ENCODE measurements around the gene MAN1A1. TPM values are rescaled to one million over a fixed set of nuclear protein-coding genes. Genes with fewer than 3 reads are reported as not detected.
A peak's percentile ranks its signal among the peaks of the same experiment; 100 is the strongest.
"Not testable (repeated sequence)": the region's sequence is repeated elsewhere in the genome, so short reads cannot be mapped to it uniquely, and the experiment has no call there.

The MAN1A1 gene
- polyA plus RNA-seq, 10 donors, result 27.9 to 44.8 (median 37.2) TPM

GRCh38 chr6:119173249-119174084 is 176.1 kb downstream of the MAN1A1 start:
- DNase-seq, result peak; percentile 68 to 91 (median 80)

DNA sequence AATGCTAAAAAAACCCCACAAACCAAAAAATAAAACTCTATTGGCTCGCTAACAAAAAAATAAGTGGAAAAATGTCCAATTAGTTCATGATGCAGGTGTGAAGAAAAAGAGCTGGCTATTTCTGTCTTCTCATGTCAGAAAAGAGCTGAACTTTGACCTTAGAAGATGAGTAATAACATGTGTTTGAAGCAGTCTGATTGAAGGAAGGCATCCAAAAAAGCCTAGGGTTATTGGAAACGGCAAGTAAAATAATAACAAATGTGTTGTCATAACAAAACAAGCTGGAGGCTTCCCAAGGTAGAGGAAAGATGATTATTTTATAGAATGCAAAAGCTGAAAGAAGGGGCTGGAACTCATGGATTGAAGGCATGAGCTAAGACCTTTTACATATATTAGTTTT is 176.7 kb downstream of the MAN1A1 start:
- peak; percentile 64 to 92 (median 84) for DNase-seq

DNA sequence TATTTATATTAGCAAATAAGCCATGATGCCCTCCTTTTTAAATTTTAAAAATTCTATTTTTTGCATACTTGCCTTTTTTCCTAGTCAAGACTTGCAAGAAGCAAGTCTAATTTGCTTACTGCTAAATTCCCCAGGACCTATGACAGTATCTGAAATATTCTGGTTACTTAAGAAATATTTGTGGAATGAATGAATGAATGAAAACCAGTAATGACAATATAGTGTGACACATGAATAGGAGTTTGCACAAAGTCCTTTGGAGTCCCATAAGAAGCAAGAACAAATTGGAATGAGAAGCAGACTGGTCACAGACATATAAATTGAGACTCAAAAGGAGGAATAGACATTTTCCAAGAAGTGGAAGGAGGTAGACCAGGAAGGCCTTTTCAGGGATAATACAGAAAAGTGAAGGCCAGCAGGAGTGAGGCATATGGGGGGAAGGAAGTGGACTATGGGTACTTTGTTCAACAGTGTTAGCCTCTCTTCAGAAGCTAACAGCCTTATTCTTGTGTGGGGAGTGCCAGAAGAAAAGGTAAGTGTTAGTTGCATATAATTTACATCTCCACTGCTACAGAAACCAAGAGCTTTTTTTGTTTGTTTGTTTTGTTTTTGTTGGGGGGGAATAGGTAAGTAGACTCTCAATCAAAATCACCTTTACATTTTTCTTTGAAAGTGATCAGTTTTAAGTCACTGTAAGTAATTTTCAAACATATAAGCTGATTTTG is 177.5 kb downstream of the MAN1A1 start:
- DNase-seq, result peak in 1 of 3 donors; percentile 26

DNA sequence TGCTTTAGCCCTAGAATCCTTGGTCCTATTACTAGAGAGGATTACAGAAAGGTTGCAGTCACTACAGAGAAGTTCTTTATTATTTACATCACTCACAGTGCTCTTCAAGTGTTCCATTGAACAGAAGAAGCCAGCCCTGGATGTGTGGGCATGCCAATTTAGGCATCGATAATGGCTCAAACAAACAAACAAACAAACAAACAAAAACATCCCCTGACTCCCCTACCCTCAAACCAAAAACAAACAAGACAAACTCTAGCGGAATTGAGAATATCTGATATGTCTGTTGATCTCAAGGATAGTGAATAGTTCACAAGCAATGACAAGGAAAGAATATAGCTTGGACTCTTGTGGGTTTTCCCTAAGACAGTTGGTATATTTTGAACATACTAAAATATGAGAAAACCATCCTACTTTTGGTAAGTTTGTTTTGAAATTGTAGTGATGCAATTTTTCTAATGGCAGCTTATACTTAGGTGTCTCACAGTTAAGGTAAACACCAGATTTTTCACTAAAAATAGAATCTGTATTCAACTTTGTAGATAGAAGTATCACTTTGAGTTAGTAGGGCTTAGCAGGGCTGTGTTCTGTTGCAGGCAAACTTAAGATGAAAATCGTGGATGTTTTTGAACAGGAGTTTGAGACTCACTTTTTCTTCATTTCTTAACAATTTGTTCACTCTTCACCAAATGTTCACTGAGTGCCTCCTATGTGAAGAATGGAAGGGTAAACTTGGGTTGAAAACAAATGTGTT is 178.3 kb downstream of the MAN1A1 start:
- DNase-seq, result no peak

GRCh38 chr6:119170447-119171087 is 179.0 kb downstream of the MAN1A1 start:
- DNase-seq, result peak in 1 of 3 donors; percentile 55

DNA sequence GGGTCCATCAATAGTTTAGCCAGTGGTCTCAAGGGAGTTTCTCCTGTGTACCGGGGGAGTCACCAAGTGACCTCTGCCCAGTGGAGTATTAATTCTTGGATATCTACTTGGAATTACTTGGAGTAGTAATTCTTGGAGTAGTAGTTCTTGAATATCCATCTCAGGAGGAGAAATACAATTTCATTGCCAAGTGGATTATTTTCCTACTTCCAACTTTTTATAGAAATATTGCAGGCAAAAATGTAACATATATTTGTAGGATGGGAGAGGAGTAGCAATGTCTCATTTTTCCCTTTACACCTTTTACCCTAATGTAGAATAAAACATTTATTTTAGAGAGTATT is 179.5 kb downstream of the MAN1A1 start:
- peak in 1 of 3 donors; percentile 72 for DNase-seq

GRCh38 chr6:119169355-119169754 is 180.2 kb downstream of the MAN1A1 start:
- DNase-seq, result not testable (repeated sequence)

DNA sequence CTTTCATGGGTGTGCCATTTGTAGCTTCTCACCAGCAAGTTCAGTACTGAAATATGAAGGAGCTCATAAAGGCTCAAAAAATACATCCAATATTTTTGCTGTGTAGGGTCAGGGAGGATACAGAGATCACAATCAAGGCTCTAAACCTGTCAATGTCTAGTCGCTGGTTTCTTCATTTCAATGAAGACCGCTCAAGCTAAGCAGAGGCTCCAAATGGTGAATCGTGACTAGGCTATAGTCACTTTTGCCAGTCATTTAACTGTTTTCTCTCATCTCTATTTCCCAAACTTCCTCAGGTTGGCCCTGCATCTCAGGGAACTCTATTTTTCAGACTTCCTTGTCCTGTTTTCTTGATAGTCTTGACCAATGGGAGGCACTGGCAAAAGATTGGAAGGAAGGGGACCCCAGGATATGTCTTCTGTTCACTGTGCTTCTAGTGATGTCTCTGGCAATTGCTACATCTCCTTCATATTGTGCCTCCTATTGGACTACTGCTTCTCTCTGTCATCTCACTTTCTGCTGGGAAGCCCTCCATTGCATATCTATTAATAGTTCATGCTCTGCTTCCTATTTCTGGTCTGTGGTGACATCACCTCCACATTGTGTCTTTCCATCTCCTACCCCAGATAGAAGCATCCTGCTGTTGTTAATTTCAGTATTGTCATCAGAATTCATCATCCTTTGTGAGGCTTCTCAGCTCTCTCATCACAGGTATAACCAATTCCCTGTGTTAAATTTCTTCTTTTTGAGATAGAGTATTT is 183.4 kb downstream of the MAN1A1 start:
- no peak for DNase-seq

DNA sequence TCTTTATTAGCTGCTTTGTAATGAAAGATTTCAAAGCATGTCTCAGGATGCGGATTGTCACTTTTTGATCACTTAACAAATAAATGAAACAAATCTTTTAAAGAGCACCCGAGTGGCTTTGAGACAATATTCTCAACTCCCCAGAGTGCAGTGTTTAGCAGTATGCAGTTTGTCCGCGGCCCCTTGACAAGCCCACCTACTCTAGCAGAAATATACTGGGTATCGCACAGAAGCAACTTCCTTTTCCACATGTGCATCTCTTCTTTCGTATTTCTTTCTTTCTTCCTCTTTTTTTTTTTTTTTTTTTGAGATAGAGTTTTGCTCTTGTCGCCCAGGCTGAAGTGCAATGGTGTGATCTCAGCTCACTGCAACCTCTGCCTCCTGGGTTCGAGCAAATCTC is 186.6 kb downstream of the MAN1A1 start:
- DNase-seq, result no peak

DNA sequence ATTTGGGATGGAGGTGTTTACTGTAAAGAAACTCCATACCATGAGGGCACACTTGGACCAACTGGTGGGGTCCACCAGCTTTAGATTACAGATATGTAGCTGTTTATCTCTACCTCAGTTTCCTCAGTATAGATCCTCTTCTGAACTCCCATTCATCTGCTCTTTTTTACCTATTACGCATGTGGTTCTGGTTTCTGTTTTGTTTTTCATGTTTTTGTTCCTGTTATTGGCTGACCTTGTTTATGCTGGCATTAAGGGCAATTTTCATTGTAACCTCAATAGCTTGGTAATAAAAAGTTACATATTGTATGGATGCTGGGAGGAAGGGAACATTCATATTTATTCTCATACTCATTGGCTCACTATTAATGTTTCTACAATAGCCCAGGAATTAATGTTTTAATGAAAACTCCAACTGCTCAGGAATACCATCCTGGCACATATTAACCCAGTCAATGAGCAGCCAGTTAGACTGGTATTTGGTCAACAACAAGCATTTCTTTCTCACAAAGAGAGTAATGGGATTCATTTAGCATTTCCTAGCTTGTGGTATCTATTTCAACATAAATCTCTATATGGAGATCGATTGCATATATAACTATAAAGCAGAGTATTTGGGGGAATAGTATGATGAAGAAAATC is 187.3 kb downstream of the MAN1A1 start:
- DNase-seq, result no peak

DNA sequence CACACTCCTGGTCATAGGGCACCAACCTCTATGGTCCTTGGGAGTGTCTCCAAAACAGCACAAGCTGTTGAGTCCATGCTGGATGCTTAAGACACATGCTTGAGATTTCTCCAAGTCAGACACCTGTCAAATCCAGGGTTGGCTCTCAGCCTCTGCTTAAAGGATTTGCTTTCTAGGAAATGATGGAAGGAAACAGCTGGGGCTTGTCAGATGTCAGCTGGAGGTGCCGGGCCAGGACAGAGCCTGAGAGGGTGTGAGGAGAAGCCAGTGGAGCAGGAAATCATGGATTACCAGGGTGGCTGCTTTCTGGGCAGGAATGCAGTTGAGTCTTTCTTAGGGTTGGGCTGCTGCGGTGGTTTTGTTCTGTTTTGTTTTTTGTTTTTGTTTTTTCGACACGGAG is 188.1 kb downstream of the MAN1A1 start:
- peak; percentile 69 to 75 (median 69) for DNase-seq

- no peak for DNase-seq
These were observed 188.7 kb downstream of the MAN1A1 start for GRCh38 chr6:119160911-119161310.

DNA sequence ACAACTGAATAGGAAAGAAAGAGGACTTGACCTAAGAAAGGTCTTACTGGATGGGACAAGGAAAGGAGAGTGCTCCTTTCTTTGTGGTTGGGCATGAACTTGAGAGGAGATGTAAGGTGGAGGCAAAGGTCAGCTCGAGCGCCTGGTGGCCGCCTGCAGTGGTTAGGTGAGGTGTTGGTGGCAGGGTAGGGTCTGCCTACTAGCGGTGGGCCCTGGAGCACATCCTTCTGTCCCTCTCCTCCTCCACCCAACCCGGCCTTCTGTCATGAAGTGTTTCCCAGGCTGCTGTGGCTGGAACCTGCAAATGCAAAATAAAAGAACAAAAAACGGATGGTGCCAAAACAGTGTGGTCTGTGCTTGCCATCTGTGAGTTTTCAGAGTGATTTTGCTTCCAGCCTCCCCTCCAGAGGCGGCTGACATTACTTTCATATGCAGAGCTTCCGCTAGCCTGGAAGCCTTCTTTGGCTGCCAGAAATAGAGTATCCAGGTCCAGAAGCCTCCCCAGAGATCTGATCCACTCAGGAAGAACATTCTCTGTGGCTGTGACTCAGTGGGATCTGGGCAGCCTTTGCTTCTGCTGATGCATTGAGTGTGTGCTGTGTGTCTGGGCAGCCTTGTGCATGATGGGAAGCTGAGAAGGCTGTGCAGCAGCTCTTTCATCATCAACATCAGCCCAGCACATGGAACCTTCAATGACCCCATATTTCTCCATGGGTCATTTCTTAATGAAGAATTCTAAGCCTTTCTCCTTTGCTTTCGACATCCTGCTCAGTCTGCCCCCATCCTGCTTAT is 191.3 kb downstream of the MAN1A1 start:
- no peak for DNase-seq

DNA sequence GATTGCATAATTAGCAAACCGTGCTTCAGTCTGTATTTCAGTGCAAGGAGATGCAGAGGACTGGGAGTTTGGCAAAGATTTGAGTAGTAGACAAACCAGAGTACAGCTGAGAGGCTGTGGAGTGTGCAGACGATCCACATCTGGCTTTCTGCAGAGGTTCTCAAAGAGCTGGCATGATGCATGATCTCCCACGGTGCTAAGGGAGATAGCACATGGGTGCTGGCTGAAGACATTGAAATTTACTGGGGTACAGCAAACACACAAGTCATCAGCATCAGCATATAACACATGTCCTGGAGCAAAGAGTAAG is 192.1 kb downstream of the MAN1A1 start:
- no peak for DNase-seq

GRCh38 chr6:119156757-119157505 is 192.6 kb downstream of the MAN1A1 start:
- no peak for DNase-seq

GRCh38 chr6:119156082-119156481 is 193.5 kb downstream of the MAN1A1 start:
- not testable (repeated sequence) for DNase-seq

- DNase-seq, result no peak
These were observed 197.4 kb downstream of the MAN1A1 start for GRCh38 chr6:119152187-119152586.

GRCh38 chr6:119148825-119149525 is 200.6 kb downstream of the MAN1A1 start:
- no peak for DNase-seq

All from muscle of back (tissue), 11 donors.